HG03521 (cell line): ENCODE results near the gene AGPAT2.

Experiments used
- ATAC-seq: cut with Tn5 transposase; IDR thresholded peaks from one replicate; pipeline ENCODE4 v1.9.1; 2021; ENCODE audit warnings: mild to moderate bottlenecking, moderate library complexity; ENCODE audit not compliant: unreplicated experiment

The AGPAT2 gene

GRCh38 chr9:136665111-136665703 is 22.1 kb downstream of the AGPAT2 start:
- no peak for ATAC-seq

GRCh38 chr9:136664000-136664915 is 23.0 kb downstream of the AGPAT2 start:
- no peak for ATAC-seq

GRCh38 chr9:136662656-136663581 is 24.3 kb downstream of the AGPAT2 start, which contains the start of gene EGFL7:
EGFL7 (plus strand) TSS chr9:136662916; CDS start chr9:136668283, 5,367 bp downstream.
- ATAC-seq: no peak

- no peak for ATAC-seq
Observed at GRCh38 chr9:136662326-136662655, 25.0 kb downstream of the AGPAT2 start.

- ATAC-seq: no peak
Observed at GRCh38 chr9:136661641-136662325, 25.5 kb downstream of the AGPAT2 start.

GRCh38 chr9:136660971-136661550 is 26.2 kb downstream of the AGPAT2 start:
- no peak for ATAC-seq

- no peak for ATAC-seq
Observed at GRCh38 chr9:136659861-136660784, 27.1 kb downstream of the AGPAT2 start.

- no peak for ATAC-seq
Observed at GRCh38 chr9:136658849-136659535, 28.3 kb downstream of the AGPAT2 start.

- no peak for ATAC-seq
Observed at GRCh38 chr9:136657974-136658848, 29.0 kb downstream of the AGPAT2 start.

- ATAC-seq: no peak
Observed at GRCh38 chr9:136656795-136657611, 30.3 kb downstream of the AGPAT2 start.

- no peak for ATAC-seq
Observed at GRCh38 chr9:136656183-136656738, 31.0 kb downstream of the AGPAT2 start.

- ATAC-seq: no peak
Observed at GRCh38 chr9:136655536-136656182, 31.6 kb downstream of the AGPAT2 start.

GRCh38 chr9:136654820-136655535 is 32.3 kb downstream of the AGPAT2 start:
- ATAC-seq: no peak

- ATAC-seq: no peak
Observed at GRCh38 chr9:136653323-136654079, 33.8 kb downstream of the AGPAT2 start.

GRCh38 chr9:136651860-136652259 is 35.4 kb downstream of the AGPAT2 start:
- no peak for ATAC-seq
